Fibroblast of villous mesenchyme (primary cell): ENCODE results near the gene RFNG. TPM values are rescaled to one million over a fixed set of nuclear protein-coding genes. Genes with fewer than 3 reads are reported as not detected.

Source experiments
- DNase-seq: peaks from one replicate; pipeline ENCODE4 v3.0.0-alpha.2; 2010; ENCODE audit warnings: low read depth
- H3K4me3 ChIP-seq: 2 replicates; pipeline ENCODE4 v1.5.1; 2011; ENCODE audit warnings: low read depth, mild to moderate bottlenecking, low read length
- total RNA-seq: library from RNA; depleted of rRNA; stranded (reverse); fragments of >200 nt; gene quantifications from 2 replicates; pipeline ENCODE4 v1.2.3, GENCODE V29; 2012
- TF ChIP-seq, protein P1 (sequence below): IDR thresholded peaks from 2 replicates; pipeline ENCODE4 v1.5.1; 2012; ENCODE audit warnings: low read depth, mild to moderate bottlenecking, low read length; ENCODE audit not compliant: insufficient read depth

The RFNG gene
- total RNA-seq, 1 donor = 47.5 TPM

DNA sequence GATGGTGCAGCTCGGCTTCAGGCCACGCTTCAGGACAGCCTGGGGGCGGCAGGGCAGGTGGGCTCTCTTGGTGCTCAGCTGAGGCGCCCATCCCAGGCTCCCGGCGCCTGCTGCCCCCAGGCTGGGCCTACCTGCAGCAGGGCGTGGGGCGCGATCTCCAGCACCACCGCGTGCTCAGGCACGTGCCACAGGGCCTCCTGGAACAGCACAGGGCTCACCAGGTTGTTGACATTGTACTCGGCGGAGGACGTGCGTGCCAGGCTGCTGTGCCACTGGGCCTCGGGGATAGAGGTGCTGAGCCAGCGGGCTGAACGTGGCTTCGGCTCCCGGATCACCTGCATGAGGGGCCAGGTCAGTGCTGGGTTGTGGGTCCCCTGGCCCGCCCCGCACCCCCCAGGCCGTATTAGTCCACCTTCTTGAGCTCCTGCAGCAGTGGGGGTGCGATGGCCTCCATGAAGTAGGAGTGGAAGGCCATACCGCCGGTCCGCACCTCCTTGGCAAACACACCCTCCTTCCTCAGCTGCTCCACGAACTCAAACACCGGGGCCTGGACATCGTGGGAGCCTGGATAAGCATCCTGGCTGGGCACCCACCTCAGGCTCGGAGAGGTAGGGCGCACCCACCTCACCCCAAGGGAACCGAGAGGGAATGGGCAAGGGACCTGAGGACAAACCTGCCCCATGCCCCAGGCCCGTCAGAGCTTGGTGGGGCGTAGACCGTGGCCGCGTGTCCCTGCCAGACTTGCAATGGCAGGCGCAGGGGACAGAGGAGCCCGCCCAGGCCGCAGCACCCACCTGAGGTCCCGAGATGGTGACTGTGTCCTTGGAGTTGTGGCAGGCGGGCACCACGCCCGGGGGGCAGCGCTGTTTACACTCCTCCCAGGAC lies 37.5 kb upstream of the RFNG start:
- no peak for DNase-seq
- H3K4me3 ChIP-seq = no peak overlapping the region
- TF ChIP-seq, protein P1, sequence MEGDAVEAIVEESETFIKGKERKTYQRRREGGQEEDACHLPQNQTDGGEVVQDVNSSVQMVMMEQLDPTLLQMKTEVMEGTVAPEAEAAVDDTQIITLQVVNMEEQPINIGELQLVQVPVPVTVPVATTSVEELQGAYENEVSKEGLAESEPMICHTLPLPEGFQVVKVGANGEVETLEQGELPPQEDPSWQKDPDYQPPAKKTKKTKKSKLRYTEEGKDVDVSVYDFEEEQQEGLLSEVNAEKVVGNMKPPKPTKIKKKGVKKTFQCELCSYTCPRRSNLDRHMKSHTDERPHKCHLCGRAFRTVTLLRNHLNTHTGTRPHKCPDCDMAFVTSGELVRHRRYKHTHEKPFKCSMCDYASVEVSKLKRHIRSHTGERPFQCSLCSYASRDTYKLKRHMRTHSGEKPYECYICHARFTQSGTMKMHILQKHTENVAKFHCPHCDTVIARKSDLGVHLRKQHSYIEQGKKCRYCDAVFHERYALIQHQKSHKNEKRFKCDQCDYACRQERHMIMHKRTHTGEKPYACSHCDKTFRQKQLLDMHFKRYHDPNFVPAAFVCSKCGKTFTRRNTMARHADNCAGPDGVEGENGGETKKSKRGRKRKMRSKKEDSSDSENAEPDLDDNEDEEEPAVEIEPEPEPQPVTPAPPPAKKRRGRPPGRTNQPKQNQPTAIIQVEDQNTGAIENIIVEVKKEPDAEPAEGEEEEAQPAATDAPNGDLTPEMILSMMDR = no peak

GRCh38 chr17:82087961-82088837 lies 36.6 kb upstream of the RFNG start:
- no peak for DNase-seq
- TF ChIP-seq, protein P1 = no peak
- no peak overlapping the region for H3K4me3 ChIP-seq

GRCh38 chr17:82086941-82087906 lies 35.6 kb upstream of the RFNG start:
- TF ChIP-seq, protein P1 = no peak

DNA sequence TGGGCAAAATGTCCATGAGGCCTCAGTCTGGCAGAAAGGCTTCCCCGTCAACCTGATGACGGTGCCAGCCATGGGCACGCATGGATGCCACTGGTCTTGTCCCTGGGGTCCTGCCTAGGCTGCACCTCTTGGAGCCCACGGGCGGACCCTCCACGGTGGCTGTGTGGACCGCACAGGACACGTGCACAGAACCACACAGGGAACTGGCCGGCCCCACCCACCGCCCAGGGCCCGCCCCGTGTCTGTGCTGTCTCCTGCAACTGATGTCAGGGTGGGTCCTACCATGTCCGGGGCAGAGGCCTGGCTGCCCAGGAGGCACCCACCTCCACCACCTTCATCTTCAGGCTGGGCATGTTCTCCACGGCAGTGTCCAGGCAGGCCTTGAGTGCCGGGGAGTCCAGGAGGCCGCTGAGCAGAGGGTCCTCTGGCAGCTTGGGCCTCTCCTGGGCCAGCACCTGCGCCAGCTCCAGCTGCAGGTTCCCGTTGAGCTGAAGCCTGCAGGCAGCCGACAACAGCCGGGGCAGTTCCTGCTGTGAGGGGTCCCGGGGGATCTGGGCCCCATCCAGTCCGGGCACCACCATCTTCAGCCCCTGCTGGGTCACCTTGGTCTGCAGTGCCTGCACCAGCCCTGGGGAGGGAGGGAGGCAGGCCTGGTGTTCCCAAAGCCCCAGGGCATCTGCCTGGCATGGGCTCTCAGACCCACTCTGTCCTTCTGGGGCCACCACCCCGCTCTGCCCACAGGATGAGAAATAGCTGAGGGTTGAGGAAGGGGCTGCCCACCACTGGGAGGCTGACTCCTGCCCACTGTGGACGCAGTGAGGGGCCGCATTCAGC lies 34.5 kb upstream of the RFNG start:
- no peak overlapping the region for H3K4me3 ChIP-seq
- no peak for DNase-seq
- TF ChIP-seq, protein P1 = no peak

More at GRCh38 chr17:82086941-82087906, 35.6 kb upstream of the RFNG start:
- DNase-seq = no peak
- H3K4me3 ChIP-seq = no peak overlapping the region

- H3K4me3 ChIP-seq = no peak overlapping the region
- no peak for DNase-seq
- TF ChIP-seq, protein P1 = no peak
These were observed 33.6 kb upstream of the RFNG start for GRCh38 chr17:82085031-82085861.
